Activated CD4-positive, alpha-beta T cell treated with anti-CD3 and anti-CD28 coated beads, Interleukin-2, Interleukin-6, amounts not matched to agents 100 ng/mL and 50 ng/mL, durations not matched to agents 16 hours and 8 hours (primary cell): ENCODE measurements around the gene SLC49A3.
A peak's percentile ranks its signal among the peaks of the same experiment; 100 is the strongest.
"Not testable (repeated sequence)": the region's sequence is repeated elsewhere in the genome, so short reads cannot be mapped to it uniquely, and the experiment has no call there.

Experiments
- DNase-seq: peaks from one replicate; pipeline ENCODE4 v3.0.0-alpha.2; 2020

The SLC49A3 gene

DNA sequence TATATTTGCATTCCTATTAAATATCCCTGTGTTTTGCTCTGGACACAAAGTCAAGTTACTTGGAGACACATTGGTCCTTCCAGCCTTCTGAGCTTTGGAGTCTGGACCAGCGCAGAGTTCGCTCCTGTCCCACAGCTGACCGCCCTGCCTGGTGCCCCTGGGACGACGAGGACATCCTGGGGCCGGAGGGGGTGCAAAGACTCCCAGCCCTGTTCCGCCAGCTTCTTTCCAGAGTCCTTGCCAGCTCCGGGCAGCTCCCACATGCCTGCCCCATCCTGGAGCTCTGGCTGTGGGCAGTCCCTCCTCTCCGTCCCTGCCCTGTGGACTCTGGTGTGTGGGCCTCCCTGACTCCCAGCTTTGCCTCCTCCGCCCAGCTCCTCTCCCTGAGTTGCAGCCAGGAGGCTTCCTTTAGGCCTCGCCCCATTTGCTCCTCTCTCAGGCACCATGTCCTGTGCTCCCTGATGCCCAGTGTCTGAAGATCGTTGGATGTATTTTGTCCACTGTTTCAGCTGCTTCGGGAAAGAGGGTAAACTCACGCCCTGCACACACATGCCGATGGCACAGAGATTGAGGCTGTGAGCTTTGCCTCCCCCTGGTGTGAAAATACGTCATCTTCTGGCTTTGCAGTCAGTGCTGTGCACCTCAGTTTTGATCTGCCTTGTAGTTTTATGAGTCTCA is 11.8 kb upstream of the SLC49A3 start:
- DNase-seq, result no peak

DNA sequence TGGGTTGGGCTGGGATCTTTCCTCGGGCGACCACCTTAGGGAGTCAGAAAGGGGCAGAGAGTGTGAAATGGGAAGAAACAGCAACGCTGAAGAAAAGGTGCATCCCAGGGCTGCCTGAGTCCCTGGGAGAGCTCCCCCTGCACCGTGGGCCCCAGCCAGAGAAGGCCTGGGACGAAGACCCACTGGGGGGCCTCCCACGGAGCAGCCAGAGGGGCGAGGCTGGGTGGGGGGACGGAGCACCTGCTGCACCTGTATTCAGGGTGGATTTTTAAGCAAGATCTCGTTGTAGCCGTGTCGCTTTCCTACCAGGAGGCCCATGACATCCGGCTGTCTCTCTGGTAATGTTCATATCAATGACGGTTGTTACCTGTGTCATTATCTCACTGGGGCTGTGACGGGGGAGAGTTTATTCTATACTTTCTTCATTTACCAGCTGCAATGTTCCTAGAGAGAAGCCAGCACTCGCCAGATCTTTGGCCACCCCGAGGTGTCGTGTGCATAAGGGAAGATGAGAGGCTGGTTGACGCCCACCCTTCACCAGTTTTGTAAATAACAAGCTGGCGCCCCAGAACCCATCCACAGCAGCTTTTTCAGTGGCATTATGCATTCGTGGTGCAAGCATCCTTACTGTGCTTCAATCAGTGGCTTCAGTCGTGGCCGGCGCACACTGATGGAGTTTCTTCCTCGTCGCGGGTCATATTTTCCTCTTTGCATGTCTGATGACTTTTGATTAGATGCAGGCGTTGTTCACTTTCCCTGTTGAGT is 11.0 kb upstream of the SLC49A3 start:
- no peak for DNase-seq

GRCh38 chr4:694341-694940 is 5.5 kb upstream of the SLC49A3 start:
- not testable (repeated sequence) for DNase-seq

- DNase-seq, result no peak
These were observed 4.0 kb upstream of the SLC49A3 start for GRCh38 chr4:692771-693554.

GRCh38 chr4:689723-690122 is 772 bp upstream of the SLC49A3 start:
- DNase-seq, result no peak

- DNase-seq, result no peak
These were observed 739 bp downstream of the SLC49A3 start for GRCh38 chr4:687971-688853.

- DNase-seq, result no peak
These were observed 1.6 kb downstream of the SLC49A3 start for GRCh38 chr4:687048-687970.

DNA sequence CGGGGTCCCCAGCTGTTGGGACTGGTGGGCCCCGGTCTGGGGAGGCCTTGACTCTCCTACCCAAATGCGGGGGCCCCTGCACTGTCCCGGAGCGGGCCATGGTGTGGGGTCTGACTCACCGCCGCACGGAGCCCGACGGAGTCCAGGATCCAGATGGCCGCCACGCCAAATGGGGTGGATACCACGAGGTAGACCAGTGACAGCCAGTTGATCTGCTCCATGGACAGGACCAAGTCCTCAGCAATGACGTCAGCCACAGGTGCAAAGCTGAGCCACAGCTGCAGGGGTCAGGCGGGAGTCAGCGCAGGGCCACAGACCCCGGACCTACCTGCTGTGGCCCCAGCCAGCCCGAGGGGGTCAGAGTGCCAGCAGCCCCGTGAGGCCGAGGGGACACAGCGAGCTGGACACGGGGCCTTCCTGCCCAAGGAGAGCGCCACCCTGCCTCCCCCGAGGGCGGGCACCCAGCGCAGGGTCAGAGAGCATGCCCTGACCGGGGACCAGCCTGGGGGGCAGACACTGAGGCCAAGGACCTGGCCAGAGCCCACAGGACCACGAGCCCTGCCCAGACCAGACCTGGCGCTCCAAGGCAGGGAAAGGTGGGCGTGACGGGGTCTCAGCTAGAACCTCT is 2.4 kb downstream of the SLC49A3 start:
- DNase-seq, result no peak

GRCh38 chr4:685679-686412 is 3.1 kb downstream of the SLC49A3 start:
- DNase-seq, result no peak

DNA sequence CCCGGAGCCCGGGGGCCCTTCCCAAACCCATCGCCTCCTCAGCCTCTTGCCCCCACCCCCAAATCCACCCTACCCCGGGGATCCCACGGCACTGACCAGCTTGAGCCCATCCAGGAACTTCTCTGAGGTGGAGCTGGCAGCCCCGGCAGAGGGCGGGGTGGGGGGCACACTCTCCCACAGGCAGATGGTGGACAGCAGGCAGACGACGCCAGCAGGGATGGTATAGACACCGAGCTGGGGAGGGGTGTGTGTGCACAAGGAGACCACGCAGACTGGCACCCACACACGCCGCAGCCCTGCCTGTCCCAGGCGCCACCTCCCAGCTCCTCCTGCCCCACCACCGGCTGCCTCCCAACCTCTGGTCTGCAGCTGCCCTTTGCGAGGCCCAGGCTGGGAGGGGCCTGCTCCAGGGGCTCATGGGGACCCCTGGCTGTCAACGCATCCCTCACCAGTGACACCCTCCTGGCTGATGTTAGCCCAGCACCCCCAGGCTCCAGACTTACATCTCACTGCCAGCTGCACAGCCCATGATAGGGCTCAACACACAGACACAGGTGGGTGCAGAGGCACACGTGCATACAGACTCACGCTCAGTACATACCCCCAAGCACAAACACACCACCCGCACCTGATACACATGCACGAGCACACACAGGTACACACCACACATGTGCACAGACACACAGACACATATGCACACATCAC is 4.2 kb downstream of the SLC49A3 start:
- DNase-seq, result no peak

- peak; percentile 56 for DNase-seq
These were observed 4.8 kb downstream of the SLC49A3 start for GRCh38 chr4:683982-684622.

GRCh38 chr4:683247-683897 is 5.6 kb downstream of the SLC49A3 start:
- DNase-seq, result no peak

GRCh38 chr4:682490-683172 is 6.3 kb downstream of the SLC49A3 start:
- no peak for DNase-seq

DNA sequence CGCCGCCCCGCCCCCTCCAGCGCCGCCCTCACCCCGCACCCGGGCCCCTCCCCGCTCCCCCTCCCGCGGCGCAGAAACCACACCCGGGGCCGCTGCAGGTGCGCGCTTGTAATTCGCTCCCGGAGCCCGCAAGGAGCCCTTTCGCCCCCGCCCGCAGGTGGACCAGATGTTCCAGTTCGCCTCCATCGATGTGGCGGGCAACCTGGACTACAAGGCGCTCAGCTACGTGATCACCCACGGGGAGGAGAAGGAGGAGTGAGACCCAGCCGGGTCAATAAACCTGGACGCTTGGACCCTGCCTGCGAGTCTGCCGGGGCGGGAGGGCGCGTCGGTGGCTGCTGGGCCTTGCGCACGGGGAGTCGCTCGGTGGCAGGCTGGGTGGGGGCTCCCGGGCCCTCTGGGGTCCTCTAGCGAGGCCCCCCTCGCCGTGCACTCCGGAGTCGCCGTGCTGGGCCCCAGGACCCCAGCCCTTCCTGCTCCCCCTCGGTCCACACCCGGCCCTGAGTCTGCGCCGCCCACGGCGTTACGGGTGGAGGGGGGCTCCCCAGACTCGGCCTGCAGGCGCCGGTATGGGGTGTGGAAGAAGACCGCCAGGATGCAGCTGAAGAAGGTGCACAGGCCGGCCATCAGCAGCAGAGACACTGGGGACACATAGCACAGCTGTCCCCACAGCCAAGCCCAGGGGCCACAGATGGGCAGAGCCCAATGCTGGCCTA is 7.1 kb downstream of the SLC49A3 start:
- DNase-seq, result peak; percentile 35

DNA sequence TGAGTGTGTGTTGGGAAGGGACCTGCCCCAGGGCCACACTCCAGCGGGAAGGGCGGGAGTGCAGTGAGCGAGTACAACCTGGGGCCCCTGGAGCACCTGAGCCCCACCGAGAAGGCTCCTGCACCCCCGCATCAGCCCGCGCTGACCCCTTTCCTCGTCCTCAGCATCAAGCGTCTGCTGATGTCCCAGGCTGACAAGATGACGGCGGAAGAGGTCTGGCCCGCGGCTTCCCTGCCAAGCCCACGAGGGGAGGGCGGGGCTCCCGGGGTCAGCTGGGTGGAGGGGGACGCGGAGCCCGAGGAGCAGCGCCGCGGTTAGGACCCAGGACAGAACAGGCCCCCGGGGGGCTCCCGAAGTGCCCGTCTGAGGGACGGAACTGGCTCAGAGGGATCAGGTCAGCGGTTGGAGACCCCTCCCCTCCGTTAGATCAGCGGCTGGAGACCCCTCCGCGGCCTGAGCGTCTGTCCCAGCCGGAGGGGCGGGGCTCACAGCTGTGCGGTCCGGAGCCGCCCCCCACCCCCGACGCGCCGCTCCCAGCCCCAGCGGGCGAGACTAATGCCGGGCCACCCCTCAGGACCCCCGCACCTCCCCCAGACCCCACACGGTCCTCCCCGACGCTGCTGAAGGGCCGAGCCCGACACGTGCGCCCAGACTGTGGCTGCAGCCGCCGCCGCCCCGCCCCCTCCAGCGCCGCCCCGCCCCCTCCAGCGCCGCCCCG is 7.9 kb downstream of the SLC49A3 start:
- DNase-seq, result peak; percentile 71

GRCh38 chr4:680551-680927 is 8.4 kb downstream of the SLC49A3 start:
- peak; percentile 19 for DNase-seq
